Neuronal stem cell (in vitro differentiated cells): ENCODE measurements around the gene APOLD1.
"Not testable (repeated sequence)": the region's sequence is repeated elsewhere in the genome, so short reads cannot be mapped to it uniquely, and the experiment has no call there.

Experiments
- DNase-seq: peaks from one replicate; pipeline ENCODE4 v3.0.0-alpha.2; 2013; ENCODE audit warnings: low spot score
- H2AFZ ChIP-seq: one replicate; pipeline ENCODE4 v1.6.1; 2013; ENCODE audit warnings: mild to moderate bottlenecking, low read length, inconsistent platforms
- H2AK5ac ChIP-seq: 2 replicates; pipeline ENCODE4 v1.6.1; 2013; ENCODE audit warnings: low read depth, mild to moderate bottlenecking, inconsistent platforms, low read length, moderate library complexity, mixed read lengths
- H2BK120ac ChIP-seq: 2 replicates; pipeline ENCODE4 v1.6.1; 2013; ENCODE audit warnings: low read depth, mild to moderate bottlenecking, inconsistent platforms, low read length, moderate library complexity, mixed read lengths
- H2BK12ac ChIP-seq: one replicate; pipeline ENCODE4 v1.6.1; 2013; ENCODE audit warnings: low read length, inconsistent platforms
- H2BK15ac ChIP-seq: 2 replicates; pipeline ENCODE4 v1.6.1; 2013; ENCODE audit warnings: mild to moderate bottlenecking, low read length, inconsistent platforms, mixed read lengths
- H2BK5ac ChIP-seq: one replicate; pipeline ENCODE4 v1.6.1; 2013; ENCODE audit warnings: inconsistent platforms, mild to moderate bottlenecking, low read length, moderate library complexity
- H3K14ac ChIP-seq: one replicate; pipeline ENCODE4 v1.6.1; 2013; ENCODE audit warnings: low read length, inconsistent platforms
- H3K18ac ChIP-seq: 2 replicates; pipeline ENCODE4 v1.6.1; 2013; ENCODE audit warnings: low read length, inconsistent platforms
- H3K23ac ChIP-seq: 2 replicates; pipeline ENCODE4 v1.6.1; 2013; ENCODE audit warnings: low read depth, mild to moderate bottlenecking, mixed read lengths, low read length, inconsistent platforms; ENCODE audit not compliant: poor library complexity
- H3K27ac ChIP-seq: replicated peaks from 3 replicates; pipeline ENCODE4 v1.5.1; 2013; ENCODE audit warnings: low read length, inconsistent platforms
- H3K27me3 ChIP-seq, 3 experiments: 2 replicates each; pipeline ENCODE4 v1.6.1; 2013; ENCODE audit warnings: low read length in 3 of 3, mild to moderate bottlenecking in 2 of 3, inconsistent platforms in 1 of 3, low read depth in 1 of 3, mixed read lengths in 1 of 3, moderate library complexity in 1 of 3; ENCODE audit not compliant: control insufficient read depth in 3 of 3, insufficient read depth in 3 of 3
- H3K36me3 ChIP-seq, 2 donors: replicated peaks in 1 of 2; 2 replicates each; pipeline ENCODE4 v1.6.1; 2013; ENCODE audit warnings: low read length in 2 of 2; ENCODE audit not compliant: control insufficient read depth in 2 of 2, insufficient read depth in 2 of 2
- H3K4ac ChIP-seq: 2 replicates; pipeline ENCODE4 v1.6.1; 2013; ENCODE audit warnings: inconsistent platforms, mild to moderate bottlenecking, low read length, moderate library complexity
- H3K4me1 ChIP-seq, 2 donors: 1 replicate in 1 of 2; 2 replicates in 1 of 2; pipeline ENCODE4 v1.6.1; 2013; ENCODE audit warnings: low read length in 2 of 2, low read depth in 1 of 2; ENCODE audit not compliant: control insufficient read depth in 2 of 2, insufficient read depth in 1 of 2
- H3K4me2 ChIP-seq: one replicate; pipeline ENCODE4 v1.6.1; 2013; ENCODE audit warnings: mild to moderate bottlenecking, low read length, inconsistent platforms; ENCODE audit not compliant: insufficient read depth, poor library complexity, severe bottlenecking
- H3K4me3 ChIP-seq, 2 donors: 2 replicates each; pipeline ENCODE4 v1.5.1; 2013; ENCODE audit warnings: low read length in 2 of 2, mild to moderate bottlenecking in 2 of 2, inconsistent platforms in 1 of 2, moderate library complexity in 1 of 2
- H3K79me1 ChIP-seq: one replicate; pipeline ENCODE4 v1.6.1; 2013; ENCODE audit warnings: low read depth, mild to moderate bottlenecking, inconsistent platforms, low read length, moderate library complexity
- H3K9ac ChIP-seq: one replicate; pipeline ENCODE4 v1.6.1; 2013; ENCODE audit warnings: mild to moderate bottlenecking, low read depth, low read length, inconsistent platforms; ENCODE audit not compliant: poor library complexity
- H3K9me3 ChIP-seq, 2 donors: replicated peaks in 1 of 2; 2 replicates each; pipeline versions ENCODE3 to v1.6.1; 2013; ENCODE audit warnings: low read length in 2 of 2, mild to moderate bottlenecking in 2 of 2, inconsistent platforms in 1 of 2, low read depth in 1 of 2, mixed read lengths in 1 of 2, moderate library complexity in 1 of 2; ENCODE audit not compliant: control insufficient read depth in 2 of 2, insufficient read depth in 1 of 2
- H4K8ac ChIP-seq: one replicate; pipeline ENCODE4 v1.6.1; 2013; ENCODE audit warnings: low read depth, mild to moderate bottlenecking, inconsistent platforms, low read length, moderate library complexity
- H4K91ac ChIP-seq: one replicate; pipeline ENCODE4 v1.6.1; 2013; ENCODE audit warnings: low read length, low read depth, mild to moderate bottlenecking, inconsistent platforms; ENCODE audit not compliant: poor library complexity
- WGBS, 2 donors: extraction: QIAGEN DNeasy Blood & Tissue Kit; methylation state at CpG; one replicate each; pipeline ENCODE4 v1.1.7; 2013; ENCODE audit warnings: missing lambda C conversion rate in 2 of 2, mixed read lengths in 1 of 2; ENCODE audit not compliant: insufficient read length in 2 of 2, insufficient replicate concordance in 1 of 2; ENCODE audit errors: extremely low coverage in 2 of 2; 5-methylcytosine and 5-hydroxymethylcytosine counted together

APOLD1 gene

GRCh38 chr12:12807517-12807903, 22.1 kb downstream of the APOLD1 start:
- not testable (repeated sequence) for H4K8ac ChIP-seq, H3K4me2 ChIP-seq, H2AFZ ChIP-seq, H3K27ac ChIP-seq, DNase-seq, H3K4me3 ChIP-seq, H2BK15ac ChIP-seq, H3K18ac ChIP-seq, H3K4ac ChIP-seq, H3K23ac ChIP-seq, H2BK5ac ChIP-seq, H2AK5ac ChIP-seq, H3K36me3 ChIP-seq, H2BK120ac ChIP-seq, H3K9me3 ChIP-seq, H3K9ac ChIP-seq, H3K27me3 ChIP-seq, H3K14ac ChIP-seq, H4K91ac ChIP-seq, H3K4me1 ChIP-seq, H3K79me1 ChIP-seq, H2BK12ac ChIP-seq
- WGBS, 2 donors, result no CpG with 5 or more reads among the region's 3 CpGs

DNA sequence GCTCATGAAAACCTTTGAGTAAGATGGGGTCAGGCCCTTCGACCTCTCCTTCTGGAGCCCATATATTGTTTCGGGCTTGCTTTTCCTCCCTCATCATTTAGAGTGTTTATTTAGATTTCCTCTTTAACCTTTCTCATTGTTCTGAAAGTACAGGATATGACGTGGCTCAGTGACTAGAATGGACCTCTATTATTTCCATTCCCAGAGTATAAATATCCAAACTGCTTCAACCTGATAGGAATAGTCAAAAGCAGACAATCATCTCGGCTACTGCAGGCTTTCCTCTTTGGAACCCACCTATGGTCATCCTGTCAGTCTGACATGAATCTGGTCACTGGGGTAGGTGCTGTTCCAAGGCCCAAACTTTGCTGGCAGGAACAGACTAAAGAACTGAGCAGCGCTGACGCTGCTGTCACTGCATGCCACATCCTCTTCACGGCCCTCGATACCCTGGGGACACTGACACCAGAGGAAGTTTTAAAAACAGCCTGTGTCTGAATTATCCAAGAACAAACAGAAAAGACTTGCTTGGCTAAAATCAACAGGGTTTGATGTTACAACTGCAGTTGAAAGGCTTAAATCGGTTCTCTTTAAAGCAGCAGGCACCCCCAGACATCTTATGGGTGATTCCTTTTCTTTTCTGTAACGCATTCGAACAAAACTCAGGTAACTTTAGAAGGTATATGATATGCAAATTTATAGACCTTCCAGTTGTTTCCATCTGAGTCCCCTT, 22.7 kb downstream of the APOLD1 start:
- H3K4me2 ChIP-seq, result no peak overlapping the region
- DNase-seq, result no peak
- H4K8ac ChIP-seq, result no peak overlapping the region
- H3K79me1 ChIP-seq, result no peaks in the 10 kb centered on the region
- H3K23ac ChIP-seq, result no peak overlapping the region
- H3K27me3 ChIP-seq, result peaks cover 0 to 2% (median 0%) of the 10 kb centered on the region in 3 experiments
- H4K91ac ChIP-seq, result no peak overlapping the region
- no peak overlapping the region for H2AK5ac ChIP-seq
- H3K4me3 ChIP-seq, result no peak overlapping the region
- H2AFZ ChIP-seq, result peak overlapping the region; percentile 43
- no peak overlapping the region for H2BK15ac ChIP-seq
- no peak overlapping the region for H3K4ac ChIP-seq
- H3K4me1 ChIP-seq, result peaks cover 0 to 10% of the 10 kb centered on the region in 2 donors
- H3K9me3 ChIP-seq, result no peaks in the 10 kb centered on the region
- H3K14ac ChIP-seq, result no peak overlapping the region
- no peak overlapping the region for H3K18ac ChIP-seq
- no peaks in the 10 kb centered on the region for H3K36me3 ChIP-seq
- no peak overlapping the region for H3K27ac ChIP-seq
- H3K9ac ChIP-seq, result no peak overlapping the region
- WGBS, 2 donors, result no CpG with 5 or more reads among the region's 11 CpGs
- H2BK12ac ChIP-seq, result no peak overlapping the region
- H2BK5ac ChIP-seq, result no peak overlapping the region
- H2BK120ac ChIP-seq, result no peak overlapping the region

- H3K18ac ChIP-seq, result no peak overlapping the region
- no CpG with 5 or more reads among the region's 10 CpGs for WGBS, 2 donors
- no peak overlapping the region for H3K23ac ChIP-seq
- no peak overlapping the region for H3K27ac ChIP-seq
- H3K36me3 ChIP-seq, result peaks cover 0 to 14% of the 10 kb centered on the region in 2 donors
- no peak overlapping the region for H2BK12ac ChIP-seq
- peaks cover 3 to 10% of the 10 kb centered on the region in 2 donors for H3K4me1 ChIP-seq
- H2BK15ac ChIP-seq, result no peak overlapping the region
- H3K14ac ChIP-seq, result no peak overlapping the region
- H3K9ac ChIP-seq, result no peak overlapping the region
- no peak overlapping the region for H2AK5ac ChIP-seq
- H2BK5ac ChIP-seq, result no peak overlapping the region
- no peak for DNase-seq
- no peak overlapping the region for H4K91ac ChIP-seq
- no peak overlapping the region for H2AFZ ChIP-seq
- no peaks in the 10 kb centered on the region for H3K9me3 ChIP-seq
- H3K4me3 ChIP-seq, result no peak overlapping the region
- H3K27me3 ChIP-seq, result peaks cover 0 to 2% (median 0%) of the 10 kb centered on the region in 3 experiments
- H3K4ac ChIP-seq, result no peak overlapping the region
- H4K8ac ChIP-seq, result no peak overlapping the region
- no peaks in the 10 kb centered on the region for H3K79me1 ChIP-seq
- H2BK120ac ChIP-seq, result no peak overlapping the region
- H3K4me2 ChIP-seq, result no peak overlapping the region
Measured at GRCh38 chr12:12810553-12811021, 25.1 kb downstream of the APOLD1 start.

GRCh38 chr12:12811343-12811742, 25.9 kb downstream of the APOLD1 start:
- H2BK5ac ChIP-seq, result no peak overlapping the region
- H3K23ac ChIP-seq, result no peak overlapping the region
- H3K9ac ChIP-seq, result no peak overlapping the region
- WGBS, 2 donors, result no CpG with 5 or more reads among the region's 3 CpGs
- no peak overlapping the region for H2BK15ac ChIP-seq
- H3K14ac ChIP-seq, result no peak overlapping the region
- no peaks in the 10 kb centered on the region for H3K27me3 ChIP-seq
- H3K4me2 ChIP-seq, result no peak overlapping the region
- DNase-seq, result no peak
- no peak overlapping the region for H2AK5ac ChIP-seq
- peaks cover 2 to 22% of the 10 kb centered on the region in 2 donors for H3K36me3 ChIP-seq
- H3K79me1 ChIP-seq, result no peaks in the 10 kb centered on the region
- no peak overlapping the region for H3K27ac ChIP-seq
- H3K18ac ChIP-seq, result no peak overlapping the region
- H3K9me3 ChIP-seq, result no peaks in the 10 kb centered on the region
- no peak overlapping the region for H4K91ac ChIP-seq
- H3K4me3 ChIP-seq, result no peak overlapping the region
- H2AFZ ChIP-seq, result no peak overlapping the region
- H3K4me1 ChIP-seq, result peaks cover 3 to 10% of the 10 kb centered on the region in 2 donors
- no peak overlapping the region for H4K8ac ChIP-seq
- no peak overlapping the region for H2BK120ac ChIP-seq
- H2BK12ac ChIP-seq, result no peak overlapping the region
- no peak overlapping the region for H3K4ac ChIP-seq
